Eye (tissue), 1 donor: ENCODE data around the gene PITPNC1.
A peak's percentile ranks its signal among the peaks of the same experiment; 100 is the strongest.
"Not testable (repeated sequence)": the region's sequence is repeated elsewhere in the genome, so short reads cannot be mapped to it uniquely, and the experiment has no call there.

Experiments used
- DNase-seq: peaks from one replicate; pipeline ENCODE4 v3.0.0-alpha.2; 2015

The PITPNC1 gene

DNA sequence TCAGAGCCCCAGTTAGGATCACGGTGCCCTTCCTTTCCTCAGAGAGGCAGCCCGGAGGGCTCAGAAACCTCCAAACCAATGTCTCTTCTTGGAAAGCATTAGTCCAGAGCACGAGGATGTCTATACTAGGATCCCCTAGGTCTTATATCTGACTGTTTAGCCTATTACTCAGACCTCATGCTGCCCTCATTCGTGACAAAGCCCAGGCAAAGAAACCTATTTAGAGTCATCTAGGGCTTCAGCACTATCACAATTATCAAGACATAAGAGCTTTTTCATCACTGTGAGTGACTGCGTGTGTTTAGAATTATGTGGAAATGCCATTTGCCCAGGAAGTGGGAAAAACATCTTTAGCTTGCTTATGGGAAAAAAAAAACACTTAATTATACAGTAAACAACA, 180.8 kb downstream of the PITPNC1 start:
- DNase-seq: no peak

GRCh38 chr17:67558740-67559380, 181.8 kb downstream of the PITPNC1 start:
- DNase-seq: no peak

GRCh38 chr17:67559381-67559966, 182.4 kb downstream of the PITPNC1 start:
- DNase-seq: no peak

DNA sequence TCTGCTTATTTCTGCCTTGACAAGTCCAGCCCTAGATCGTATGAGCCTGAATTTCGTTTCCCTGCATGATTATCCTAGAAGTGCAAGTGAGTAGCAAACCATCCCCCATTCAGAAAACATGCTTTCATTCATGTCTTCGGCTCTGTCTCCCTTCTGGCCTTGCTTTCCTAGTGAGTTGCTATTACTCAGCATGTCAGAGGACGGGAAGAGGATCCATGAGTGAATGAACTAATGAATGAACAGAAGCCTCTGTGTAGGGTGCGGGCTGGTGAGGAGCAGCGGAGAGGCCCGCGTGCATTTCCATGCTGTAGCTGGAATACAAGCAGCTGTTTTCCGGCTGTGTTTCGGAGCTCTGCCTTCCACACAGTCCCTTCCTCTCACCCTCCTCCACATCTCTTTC, 184.9 kb downstream of the PITPNC1 start:
- no peak for DNase-seq

- DNase-seq: no peak
These were observed 186.7 kb downstream of the PITPNC1 start for GRCh38 chr17:67563692-67564228.

GRCh38 chr17:67565068-67565467, 188.0 kb downstream of the PITPNC1 start:
- no peak for DNase-seq

- no peak for DNase-seq
These were observed 189.6 kb downstream of the PITPNC1 start for GRCh38 chr17:67566656-67567055.

GRCh38 chr17:67569015-67569451, 192.0 kb downstream of the PITPNC1 start:
- DNase-seq: peak; percentile 49

GRCh38 chr17:67569873-67570272, 192.8 kb downstream of the PITPNC1 start:
- no peak for DNase-seq

DNA sequence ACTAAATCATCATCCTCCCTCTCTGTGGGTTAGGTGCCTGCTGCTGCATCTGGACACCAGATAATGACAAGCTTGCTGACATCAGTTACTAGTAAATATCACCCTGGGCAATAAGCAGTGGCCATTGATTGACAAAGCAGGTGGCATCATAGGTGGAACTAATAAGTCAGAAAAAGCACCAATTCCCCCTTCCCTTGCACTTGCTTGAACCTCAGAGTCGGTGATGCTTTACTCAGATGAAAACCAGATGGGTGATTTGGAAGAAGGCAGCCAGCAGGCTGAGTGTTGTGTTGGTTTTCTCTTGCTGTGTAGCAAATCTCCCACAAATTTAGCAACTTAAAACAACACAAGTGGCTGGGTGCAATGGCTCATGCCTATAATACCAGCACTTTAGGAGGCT, 193.7 kb downstream of the PITPNC1 start:
- no peak for DNase-seq

GRCh38 chr17:67571478-67571877, 194.4 kb downstream of the PITPNC1 start:
- no peak for DNase-seq

DNA sequence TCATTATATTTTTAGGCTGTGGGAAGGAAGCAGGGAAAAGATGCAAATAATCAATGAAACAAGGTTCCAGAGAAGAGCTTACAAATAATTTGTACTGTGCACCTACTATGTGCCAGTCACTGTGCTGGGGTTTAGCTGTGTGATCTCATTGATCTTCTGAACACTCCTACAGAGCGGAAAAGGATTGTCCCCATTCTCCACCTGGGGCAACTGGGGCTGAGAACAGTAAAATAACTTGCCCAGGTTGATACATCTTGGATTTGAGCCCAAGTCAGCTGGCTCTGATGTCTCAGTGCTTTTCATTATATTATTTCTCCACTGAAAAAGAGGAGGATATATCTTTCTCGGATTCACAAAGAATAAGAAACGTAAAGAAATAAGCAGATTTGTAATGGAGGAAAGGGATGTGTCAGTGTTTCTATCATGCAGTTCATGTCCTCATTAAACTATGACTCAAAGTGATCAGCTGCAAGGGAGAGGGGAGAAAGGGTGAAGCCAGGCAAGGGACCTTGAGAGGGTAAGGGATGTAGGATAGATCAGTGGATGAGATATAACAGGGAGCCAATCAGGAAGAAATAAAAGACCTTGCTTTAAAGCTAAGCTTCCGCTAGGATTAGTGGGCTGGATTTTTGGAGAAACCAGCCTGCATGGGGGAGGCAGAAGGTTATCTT, 197.0 kb downstream of the PITPNC1 start:
- DNase-seq: no peak

GRCh38 chr17:67574658-67575293, 197.7 kb downstream of the PITPNC1 start:
- DNase-seq: no peak

- DNase-seq: peak; percentile 67
These were observed 198.2 kb downstream of the PITPNC1 start for GRCh38 chr17:67575325-67575724.

DNA sequence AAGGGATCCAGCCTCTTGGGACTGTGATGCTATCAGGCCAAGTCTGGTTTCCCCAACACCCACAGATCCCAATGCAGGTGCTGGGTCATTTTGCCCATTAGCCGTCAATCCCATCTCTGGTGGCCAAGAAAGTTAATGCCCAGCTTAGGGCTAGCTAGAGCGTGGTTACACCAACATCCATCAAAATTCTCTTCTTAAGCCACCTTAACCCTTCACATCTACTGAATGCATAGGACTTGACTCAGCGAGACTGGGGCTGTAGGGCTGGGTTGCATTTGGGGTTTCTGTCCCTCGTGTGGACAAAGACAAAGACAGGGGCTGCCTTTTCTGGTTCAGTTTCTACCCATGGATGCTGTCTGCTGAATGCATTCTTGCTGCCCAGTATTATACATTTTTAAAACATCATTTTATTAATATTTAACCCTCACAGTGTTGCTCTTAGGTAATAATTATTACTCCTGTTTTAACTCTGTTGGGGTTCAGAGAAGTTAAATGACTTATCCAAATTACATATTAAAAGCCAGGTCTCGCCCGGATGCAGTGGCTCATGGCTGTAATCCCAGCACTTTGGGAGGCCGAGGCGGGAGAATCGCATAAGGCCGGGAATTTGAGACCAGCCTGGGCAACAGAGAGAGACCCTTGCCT, 199.5 kb downstream of the PITPNC1 start:
- no peak for DNase-seq

DNA sequence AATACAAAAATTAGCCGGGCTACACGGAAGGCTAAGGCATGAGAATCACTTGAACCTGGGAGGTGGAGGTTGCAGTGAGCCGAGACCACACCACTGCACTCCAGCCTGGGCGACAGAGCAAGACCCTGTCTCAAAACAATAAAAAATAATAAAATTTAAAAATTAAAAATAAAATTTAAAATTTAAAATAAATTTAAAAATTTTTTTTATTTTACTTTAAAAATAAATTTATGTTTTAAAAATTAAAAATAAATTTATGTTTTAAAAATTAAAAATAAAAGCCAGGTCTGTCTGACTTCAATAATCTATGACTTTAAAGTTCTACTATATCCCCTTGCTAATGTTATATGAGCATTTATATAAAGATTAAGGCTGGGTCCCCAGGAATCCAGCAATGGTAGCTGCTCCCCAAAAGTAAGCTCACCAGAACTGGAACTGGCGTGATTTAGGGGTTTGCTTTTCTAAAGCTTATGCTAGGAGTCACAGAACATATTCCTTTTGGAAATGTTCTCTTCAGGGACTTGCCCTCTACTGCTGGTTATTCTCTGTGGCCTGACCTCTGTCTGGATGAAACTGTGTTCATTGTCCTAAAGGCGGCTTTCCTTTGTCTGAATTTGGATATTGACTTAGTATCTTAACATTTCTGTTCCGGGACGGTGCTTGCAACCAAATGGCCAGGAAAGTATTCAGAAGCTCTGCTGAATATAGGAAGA, 200.5 kb downstream of the PITPNC1 start:
- no peak for DNase-seq

DNA sequence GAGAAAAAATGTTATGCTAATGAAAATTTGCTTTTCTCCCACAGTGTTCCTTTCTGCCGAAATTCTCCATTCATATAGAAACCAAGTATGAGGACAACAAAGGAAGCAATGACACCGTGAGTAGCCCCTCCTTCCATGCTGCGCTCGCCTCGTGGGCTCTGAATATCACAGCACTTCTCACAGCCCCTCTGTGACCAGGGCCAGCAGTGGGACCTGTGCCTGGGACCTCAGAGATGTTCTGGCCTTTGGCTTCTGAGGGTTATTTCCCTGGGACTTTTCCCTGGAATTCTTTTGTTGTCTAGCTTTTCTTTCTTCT, 201.0 kb downstream of the PITPNC1 start:
- peak; percentile 27 for DNase-seq

DNA sequence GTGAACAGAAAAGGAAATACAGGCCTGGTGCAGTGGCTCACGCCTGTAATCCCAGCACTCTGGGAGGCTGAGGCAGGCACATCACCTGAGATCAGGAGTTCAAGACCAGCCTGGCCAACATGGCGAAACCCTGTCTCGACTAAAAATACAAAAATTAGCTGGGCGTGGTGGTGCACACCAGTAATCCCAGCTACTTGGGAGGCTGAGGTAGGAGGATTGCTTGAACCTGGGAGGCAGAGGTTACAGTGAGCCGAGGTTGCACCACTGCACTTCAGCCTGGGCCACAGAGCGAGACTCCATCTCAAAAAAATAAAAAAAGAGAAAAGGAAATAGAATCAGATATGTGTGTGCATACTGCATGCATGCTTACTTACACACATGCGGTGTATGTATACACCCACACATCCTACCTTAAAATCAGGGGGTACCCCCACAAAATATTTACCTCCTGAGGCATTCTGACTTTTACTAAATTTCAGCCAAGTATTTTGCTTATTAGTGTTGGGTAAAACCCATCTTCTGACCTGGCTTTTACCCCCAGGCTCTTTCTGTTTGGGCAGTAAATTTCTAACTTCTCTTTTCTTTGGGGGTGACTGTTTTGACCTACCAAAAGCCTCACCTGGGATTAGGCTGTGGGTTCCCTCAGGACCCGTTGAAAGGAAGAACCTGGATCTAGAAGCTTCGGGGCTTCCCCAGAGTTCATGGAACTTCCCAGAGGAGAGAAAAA, 201.8 kb downstream of the PITPNC1 start:
- not testable (repeated sequence) for DNase-seq

DNA sequence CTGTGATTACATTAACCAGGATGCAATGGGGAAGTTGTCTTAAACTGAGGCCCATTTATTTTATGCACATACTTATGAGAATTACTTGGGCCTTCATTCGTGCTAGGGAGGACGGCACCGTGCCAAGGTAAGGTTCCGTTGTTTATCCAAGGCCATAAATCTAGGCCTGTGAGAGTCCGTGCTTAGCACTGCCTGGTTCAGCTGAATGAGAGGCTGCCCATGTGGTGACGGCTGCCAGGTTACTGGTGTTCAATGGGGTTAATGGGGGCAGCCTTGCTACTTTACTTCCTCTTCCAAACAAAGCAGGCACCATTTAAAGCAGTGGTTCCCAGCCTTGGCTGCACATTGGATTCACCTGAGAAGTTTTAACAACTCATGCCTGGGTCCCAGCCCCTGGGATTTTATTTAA, 205.6 kb downstream of the PITPNC1 start:
- no peak for DNase-seq

DNA sequence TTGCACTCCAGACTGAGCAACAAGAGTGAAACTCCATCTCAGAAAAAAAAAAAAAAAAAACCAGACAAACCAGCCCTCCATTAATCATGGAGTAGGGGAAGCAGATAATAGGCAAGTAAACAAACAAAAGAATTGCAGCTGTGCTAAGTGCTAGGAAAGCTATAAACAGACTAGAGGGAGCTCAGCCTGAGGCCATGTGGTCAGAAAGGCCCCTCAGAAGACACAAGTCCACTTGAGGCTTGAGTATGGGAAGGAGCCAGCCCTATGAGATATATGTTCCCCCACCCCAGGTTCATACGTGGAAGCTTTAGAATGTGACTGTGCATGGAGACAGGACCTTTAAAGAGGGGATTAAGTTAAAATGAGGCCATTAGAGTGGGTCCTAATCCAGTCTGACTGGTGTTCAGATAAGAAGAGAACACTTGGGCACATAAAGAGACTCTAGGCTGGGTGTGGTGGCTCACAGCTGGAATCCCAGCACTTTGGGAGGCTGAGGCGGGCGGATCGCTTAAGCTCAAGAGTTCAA, 208.1 kb downstream of the PITPNC1 start:
- no peak for DNase-seq

DNA sequence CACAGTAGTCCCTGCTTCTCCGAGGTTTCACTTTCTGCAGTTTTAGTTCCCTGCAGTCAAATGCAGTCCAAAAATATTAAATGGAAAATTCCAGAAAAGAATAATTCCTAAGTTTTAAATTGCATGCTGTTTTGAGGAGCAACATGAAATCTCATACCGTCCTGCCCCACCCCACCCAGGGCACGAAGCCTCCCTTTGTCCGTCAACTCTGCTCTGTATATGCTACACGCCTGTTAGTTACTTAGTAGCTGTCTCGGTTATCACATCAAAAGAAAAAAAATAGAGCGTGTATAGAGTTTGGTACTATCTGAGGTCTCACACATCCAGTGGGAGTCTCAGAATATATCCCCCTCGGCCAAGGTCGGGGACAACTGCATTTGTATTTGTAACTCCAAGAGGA, 211.2 kb downstream of the PITPNC1 start:
- no peak for DNase-seq
